Dedifferentiated amniotic fluid mesenchymal stem cell (primary cell): Measurements from ENCODE around the gene FYCO1.
"Not testable (repeated sequence)": the region's sequence is repeated elsewhere in the genome, so short reads cannot be mapped to it uniquely, and the experiment has no call there.

Source experiments
- DNase-seq: peaks from one replicate; pipeline ENCODE4 v3.0.0-alpha.2; 2016; ENCODE audit errors: extremely low spot score

Gene FYCO1

GRCh38 chr3:45995236-45996192 lies at the start of gene FYCO1:
TSS of gene FYCO1 (minus strand) at chr3:45995824. CDS start at chr3:45984910, 10,914 bp downstream.
- peak; percentile 88 for DNase-seq

- no peak for DNase-seq
Measured at GRCh38 chr3:46038916-46039315, 43.3 kb upstream of the FYCO1 start.

GRCh38 chr3:46038071-46038470 lies 42.4 kb upstream of the FYCO1 start:
- not testable (repeated sequence) for DNase-seq

- DNase-seq: no peak
Measured at GRCh38 chr3:46036191-46036590, 40.6 kb upstream of the FYCO1 start.

GRCh38 chr3:46031747-46032146 lies 36.1 kb upstream of the FYCO1 start:
- no peak for DNase-seq

GRCh38 chr3:46031269-46031668 lies 35.6 kb upstream of the FYCO1 start:
- no peak for DNase-seq

- no peak for DNase-seq
Measured at GRCh38 chr3:46030626-46031025, 35.0 kb upstream of the FYCO1 start.

- no peak for DNase-seq
Measured at GRCh38 chr3:46029953-46030543, 34.4 kb upstream of the FYCO1 start.

GRCh38 chr3:46027736-46028397 lies 32.2 kb upstream of the FYCO1 start:
- DNase-seq: no peak

GRCh38 chr3:46027021-46027705 lies 31.5 kb upstream of the FYCO1 start, which contains the start of gene XCR1:
TSS of gene XCR1 (minus strand) at chr3:46027483. CDS start at chr3:46021947, 5,536 bp downstream.
- no peak for DNase-seq

- DNase-seq: no peak
Measured at GRCh38 chr3:46025139-46025538, 29.5 kb upstream of the FYCO1 start.

GRCh38 chr3:46024131-46024530 lies 28.5 kb upstream of the FYCO1 start:
- DNase-seq: no peak

- DNase-seq: no peak
Measured at GRCh38 chr3:46022909-46023785, 27.5 kb upstream of the FYCO1 start.

GRCh38 chr3:46021516-46021915 lies 25.9 kb upstream of the FYCO1 start:
- no peak for DNase-seq

GRCh38 chr3:46020766-46021510 lies 25.3 kb upstream of the FYCO1 start:
- no peak for DNase-seq

- DNase-seq: peak; percentile 20
Measured at GRCh38 chr3:46019707-46020106, 24.1 kb upstream of the FYCO1 start.

- no peak for DNase-seq
Measured at GRCh38 chr3:46017720-46018119, 22.1 kb upstream of the FYCO1 start.

GRCh38 chr3:46013316-46014094 lies 17.9 kb upstream of the FYCO1 start:
- DNase-seq: no peak

- DNase-seq: no peak
Measured at GRCh38 chr3:46012246-46012645, 16.6 kb upstream of the FYCO1 start.
